Neutrophil (primary cell): ENCODE measurements around the gene FABP1.

Experiments
- H3K27ac ChIP-seq: fragments of 200-600 bp; sonication (generic); 2 replicates; pipeline ENCODE4 v1.5.1; 2016; ENCODE audit warnings: mild to moderate bottlenecking, moderate library complexity
- H3K27me3 ChIP-seq: fragments of 200-600 bp; sonication (generic); 2 replicates; pipeline ENCODE4 v1.6.0; 2016; ENCODE audit warnings: mild to moderate bottlenecking
- H3K36me3 ChIP-seq: fragments of 200-600 bp; sonication (generic); 2 replicates; pipeline ENCODE4 v1.5.1; 2017
- H3K4me1 ChIP-seq, 2 experiments: fragments of 200-600 bp in 1 of 2; sonication (generic) in 1 of 2; 1 replicate in 1 of 2; 2 replicates in 1 of 2; pipeline versions ENCODE4 v1.5.1 to v1.6.1; 2013 to 2016; ENCODE audit warnings: low read depth in 1 of 2, low read length in 1 of 2, mild to moderate bottlenecking in 1 of 2, moderate library complexity in 1 of 2; ENCODE audit not compliant: control insufficient read depth in 1 of 2, insufficient read depth in 1 of 2
- H3K4me3 ChIP-seq, 2 experiments: fragments of 200-600 bp in 1 of 2; sonication (generic) in 1 of 2; 1 replicate in 1 of 2; 2 replicates in 1 of 2; pipeline ENCODE4 v1.5.1; 2013 to 2016; ENCODE audit warnings: low read depth in 1 of 2, low read length in 1 of 2, mild to moderate bottlenecking in 1 of 2, moderate library complexity in 1 of 2
- H3K9me3 ChIP-seq: fragments of 200-600 bp; sonication (generic); 2 replicates; pipeline ENCODE4 v1.5.1; 2016
- TF ChIP-seq, protein P1 (sequence below): fragments of 200-600 bp; sonication (generic); IDR thresholded peaks from 2 replicates; pipeline ENCODE4 v1.5.1; 2016; ENCODE audit warnings: antibody characterized with exemption

The FABP1 gene

DNA sequence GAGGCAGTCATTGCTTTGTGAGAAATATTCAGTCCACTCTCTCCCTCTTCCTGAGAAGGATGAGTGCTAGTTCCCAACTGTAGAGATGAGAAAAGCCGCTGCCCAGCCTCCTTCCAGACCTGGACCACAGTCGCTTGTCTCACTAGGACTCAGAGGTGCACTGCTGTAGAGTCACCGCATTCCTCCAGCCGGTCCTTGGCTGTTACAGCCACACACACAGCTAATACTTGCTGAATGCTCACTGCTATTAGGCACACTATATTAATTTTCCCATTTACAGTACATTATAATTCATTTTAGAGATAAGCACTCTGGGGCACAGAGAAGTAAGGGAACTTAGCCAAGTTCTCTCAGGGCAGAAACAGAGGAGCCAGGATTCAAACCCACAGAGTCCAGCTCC lies 10.0 kb upstream of the FABP1 start:
- no peak overlapping the region for H3K4me3 ChIP-seq
- TF ChIP-seq, protein P1, sequence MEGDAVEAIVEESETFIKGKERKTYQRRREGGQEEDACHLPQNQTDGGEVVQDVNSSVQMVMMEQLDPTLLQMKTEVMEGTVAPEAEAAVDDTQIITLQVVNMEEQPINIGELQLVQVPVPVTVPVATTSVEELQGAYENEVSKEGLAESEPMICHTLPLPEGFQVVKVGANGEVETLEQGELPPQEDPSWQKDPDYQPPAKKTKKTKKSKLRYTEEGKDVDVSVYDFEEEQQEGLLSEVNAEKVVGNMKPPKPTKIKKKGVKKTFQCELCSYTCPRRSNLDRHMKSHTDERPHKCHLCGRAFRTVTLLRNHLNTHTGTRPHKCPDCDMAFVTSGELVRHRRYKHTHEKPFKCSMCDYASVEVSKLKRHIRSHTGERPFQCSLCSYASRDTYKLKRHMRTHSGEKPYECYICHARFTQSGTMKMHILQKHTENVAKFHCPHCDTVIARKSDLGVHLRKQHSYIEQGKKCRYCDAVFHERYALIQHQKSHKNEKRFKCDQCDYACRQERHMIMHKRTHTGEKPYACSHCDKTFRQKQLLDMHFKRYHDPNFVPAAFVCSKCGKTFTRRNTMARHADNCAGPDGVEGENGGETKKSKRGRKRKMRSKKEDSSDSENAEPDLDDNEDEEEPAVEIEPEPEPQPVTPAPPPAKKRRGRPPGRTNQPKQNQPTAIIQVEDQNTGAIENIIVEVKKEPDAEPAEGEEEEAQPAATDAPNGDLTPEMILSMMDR, result no peak
- H3K4me1 ChIP-seq, result no peaks in the 10 kb centered on the region

GRCh38 chr2:88136817-88137216 lies 9.0 kb upstream of the FABP1 start:
- TF ChIP-seq, protein P1, result no peak
- peaks cover 23% of the 10 kb centered on the region for H3K27me3 ChIP-seq
- H3K9me3 ChIP-seq, result no peaks in the 10 kb centered on the region
- H3K36me3 ChIP-seq, result no peaks in the 10 kb centered on the region
- H3K27ac ChIP-seq, result no peak overlapping the region
- H3K4me3 ChIP-seq, result no peak overlapping the region
- no peaks in the 10 kb centered on the region for H3K4me1 ChIP-seq

More for the DNA sequence above, 10.0 kb upstream of the FABP1 start:
- Histone ChIP-seq H3K27me3 (peaks cover 23% of the 10 kb centered on the region), H3K9me3 (no peaks in the 10 kb centered on the region), H3K27ac (no peak overlapping the region), H3K36me3 (no peaks in the 10 kb centered on the region)

- Histone ChIP-seq H3K27me3 (peaks cover 20% of the 10 kb centered on the region), H3K9me3 (no peaks in the 10 kb centered on the region), H3K4me1 (no peaks in the 10 kb centered on the region), H3K27ac (no peak overlapping the region), H3K36me3 (no peaks in the 10 kb centered on the region), H3K4me3 (no peak overlapping the region)
- TF ChIP-seq, protein P1, result no peak
Measured at GRCh38 chr2:88133875-88134274, 6.0 kb upstream of the FABP1 start.

- no peaks in the 10 kb centered on the region for H3K4me1 ChIP-seq
- H3K27me3 ChIP-seq, result peaks cover 12% of the 10 kb centered on the region
- H3K36me3 ChIP-seq, result no peaks in the 10 kb centered on the region
- H3K27ac ChIP-seq, result no peak overlapping the region
- H3K4me3 ChIP-seq, result no peak overlapping the region
- no peaks in the 10 kb centered on the region for H3K9me3 ChIP-seq
- TF ChIP-seq, protein P1, result no peak
Measured at GRCh38 chr2:88131999-88132368, 4.1 kb upstream of the FABP1 start.

- no peaks in the 10 kb centered on the region for H3K36me3 ChIP-seq
- peaks cover 11% of the 10 kb centered on the region for H3K27me3 ChIP-seq
- H3K4me3 ChIP-seq, result no peak overlapping the region
- no peaks in the 10 kb centered on the region for H3K9me3 ChIP-seq
- H3K4me1 ChIP-seq, result no peaks in the 10 kb centered on the region
- H3K27ac ChIP-seq, result no peak overlapping the region
- TF ChIP-seq, protein P1, result no peak
Measured at GRCh38 chr2:88131201-88131998, 3.5 kb upstream of the FABP1 start.
